ENCODE results near the gene KLK6. TPM values are rescaled to one million over a fixed set of nuclear protein-coding genes. Genes with fewer than 3 reads are reported as not detected.

The KLK6 gene
- total RNA-seq, 6 experiments from 2014 or later = not detected

DNA sequence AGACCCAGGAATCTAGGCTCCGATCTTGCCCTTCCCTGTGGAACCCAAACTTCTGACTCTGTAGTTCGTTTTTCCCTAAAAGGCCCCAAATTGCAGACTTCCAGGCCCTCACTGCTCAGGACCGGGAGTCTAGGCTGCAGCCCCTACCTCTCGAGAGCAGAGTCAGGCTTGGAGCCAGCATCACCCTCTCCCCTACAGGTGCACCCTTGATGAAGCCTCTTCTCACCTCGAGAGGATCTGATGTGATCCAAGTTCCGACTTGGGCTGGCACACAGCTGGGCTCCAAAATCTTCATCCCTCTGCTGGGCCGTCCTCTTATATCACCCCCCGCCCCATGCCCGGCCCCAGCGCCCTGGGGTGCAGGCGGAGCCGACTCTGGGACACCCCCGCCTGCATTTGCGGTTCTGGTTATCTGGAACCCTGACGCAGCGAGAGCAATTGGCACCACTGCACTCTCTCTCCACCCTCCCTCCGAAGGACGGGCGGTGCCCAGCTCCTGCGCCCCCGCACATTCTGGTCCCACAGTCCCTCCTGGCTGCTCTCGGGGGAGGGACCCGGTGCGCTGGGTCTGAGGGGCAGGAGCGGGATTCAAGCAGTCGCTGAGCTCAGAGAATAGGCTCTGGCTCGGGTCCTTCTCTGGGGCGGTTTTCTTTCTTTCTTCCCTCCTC lies 14.4 kb upstream of the KLK6 start, which contains the start of gene KLK7:
Gene KLK7 (minus strand): TSS at position 293 of the 668 bp plus-strand sequence. CDS start 1,518 bp downstream, outside the sequence.
- Histone ChIP-seq H3K36me3 (no peaks in the 10 kb centered on the region), H3K9me3 (no peaks in the 10 kb centered on the region), H3K27me3 (no peaks in the 10 kb centered on the region), H3K4me1 (no peaks in the 10 kb centered on the region), H3K4me3 (no peak within 1 kb of the TSS), H3K27ac (no peak within 1 kb of the TSS)
- no peak for DNase-seq
- no peak for ATAC-seq
- intact Hi-C loops (cut with DNase I) = no loop called here
- TF ChIP-seq POLR2A (IDR thresholded peaks at IDR 0.05) = no peak
- TF ChIP-seq, protein P1, sequence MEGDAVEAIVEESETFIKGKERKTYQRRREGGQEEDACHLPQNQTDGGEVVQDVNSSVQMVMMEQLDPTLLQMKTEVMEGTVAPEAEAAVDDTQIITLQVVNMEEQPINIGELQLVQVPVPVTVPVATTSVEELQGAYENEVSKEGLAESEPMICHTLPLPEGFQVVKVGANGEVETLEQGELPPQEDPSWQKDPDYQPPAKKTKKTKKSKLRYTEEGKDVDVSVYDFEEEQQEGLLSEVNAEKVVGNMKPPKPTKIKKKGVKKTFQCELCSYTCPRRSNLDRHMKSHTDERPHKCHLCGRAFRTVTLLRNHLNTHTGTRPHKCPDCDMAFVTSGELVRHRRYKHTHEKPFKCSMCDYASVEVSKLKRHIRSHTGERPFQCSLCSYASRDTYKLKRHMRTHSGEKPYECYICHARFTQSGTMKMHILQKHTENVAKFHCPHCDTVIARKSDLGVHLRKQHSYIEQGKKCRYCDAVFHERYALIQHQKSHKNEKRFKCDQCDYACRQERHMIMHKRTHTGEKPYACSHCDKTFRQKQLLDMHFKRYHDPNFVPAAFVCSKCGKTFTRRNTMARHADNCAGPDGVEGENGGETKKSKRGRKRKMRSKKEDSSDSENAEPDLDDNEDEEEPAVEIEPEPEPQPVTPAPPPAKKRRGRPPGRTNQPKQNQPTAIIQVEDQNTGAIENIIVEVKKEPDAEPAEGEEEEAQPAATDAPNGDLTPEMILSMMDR (IDR thresholded peaks at IDR 0.05) = no peak
- 23% methylated on average over 11 of the region's 28 CpGs for WGBS (ENCODE audit: insufficient coverage, low coverage, low lambda C conversion rate, missing lambda C conversion rate)

DNA sequence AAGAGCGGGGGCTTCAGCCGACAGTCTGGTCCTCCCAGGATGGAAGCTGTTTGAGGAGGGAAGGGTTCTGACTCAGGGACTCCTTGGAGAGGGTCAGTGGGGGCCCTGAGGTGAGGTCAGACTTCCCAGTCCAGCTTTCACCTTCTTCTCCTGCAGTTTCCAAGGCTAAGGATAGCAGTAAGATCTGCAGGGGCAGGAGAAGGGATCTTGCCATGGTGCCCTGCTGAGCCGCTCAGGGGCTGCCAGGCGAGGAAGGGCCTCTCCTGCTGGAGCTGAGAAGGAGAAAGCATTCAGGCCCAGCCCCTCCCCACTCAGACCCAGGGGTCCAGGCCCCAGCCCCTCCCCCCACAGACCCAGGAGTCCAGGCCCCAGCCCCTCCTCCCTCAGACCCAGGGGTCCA lies 12.8 kb upstream of the KLK6 start:
- Histone ChIP-seq H3K4me3 (no peak overlapping the region), H3K27ac (no peak overlapping the region), H3K27me3 (no peaks in the 10 kb centered on the region), H3K4me1 (no peaks in the 10 kb centered on the region), H3K9me3 (no peaks in the 10 kb centered on the region), H3K36me3 (no peaks in the 10 kb centered on the region)
- no CpG with 5 or more reads among the region's 4 CpGs for WGBS (ENCODE audit: insufficient coverage, low coverage, low lambda C conversion rate, missing lambda C conversion rate)
- DNase-seq (no peak), ATAC-seq (peak in 1 of 4 donors; percentile 21)
- intact Hi-C loops (cut with DNase I) = no loop called here
- TF ChIP-seq POLR2A (IDR thresholded peaks at IDR 0.05) = no peak
- TF ChIP-seq, protein P1 (IDR thresholded peaks at IDR 0.05) = no peak

DNA sequence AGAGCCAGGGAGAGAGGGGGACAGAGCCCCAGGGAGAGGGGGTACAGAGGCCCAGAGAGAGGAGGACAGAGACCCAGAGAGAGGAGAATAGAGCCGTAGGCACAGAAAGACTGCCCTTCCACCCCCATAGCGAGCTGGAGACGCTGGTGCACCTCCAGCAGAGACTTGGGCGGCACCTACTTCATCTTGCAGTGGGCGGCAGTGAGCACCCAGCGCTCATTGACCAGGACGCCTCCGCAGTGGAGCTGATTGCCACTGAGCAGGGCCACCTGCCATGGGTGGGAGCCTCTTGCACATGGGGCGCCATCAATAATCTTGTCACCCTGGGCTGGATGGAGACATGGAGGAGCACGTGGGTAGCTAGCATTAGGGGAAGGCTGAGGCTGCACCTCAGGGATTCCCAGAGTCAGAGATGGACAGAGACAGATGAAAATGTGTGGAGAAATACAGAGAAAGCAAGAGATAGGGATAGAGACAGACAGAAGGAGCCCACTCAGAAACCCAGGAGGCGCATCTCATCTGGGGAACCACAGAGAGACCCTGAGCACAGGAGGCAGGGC lies 12.3 kb upstream of the KLK6 start:
- Histone ChIP-seq H3K4me1 (no peaks in the 10 kb centered on the region), H3K27ac (no peak overlapping the region), H3K27me3 (no peaks in the 10 kb centered on the region), H3K36me3 (no peaks in the 10 kb centered on the region), H3K9me3 (no peaks in the 10 kb centered on the region), H3K4me3 (no peak overlapping the region)
- no peak for DNase-seq
- intact Hi-C loops (cut with DNase I) = no loop called here
- TF ChIP-seq POLR2A (IDR thresholded peaks at IDR 0.05) = no peak
- TF ChIP-seq, protein P1 (IDR thresholded peaks at IDR 0.05) = no peak
- peak in 1 of 4 donors; percentile 31 for ATAC-seq
- 55% methylated on average over 8 of the region's 11 CpGs for WGBS (ENCODE audit: insufficient coverage, low coverage, low lambda C conversion rate, missing lambda C conversion rate)

DNA sequence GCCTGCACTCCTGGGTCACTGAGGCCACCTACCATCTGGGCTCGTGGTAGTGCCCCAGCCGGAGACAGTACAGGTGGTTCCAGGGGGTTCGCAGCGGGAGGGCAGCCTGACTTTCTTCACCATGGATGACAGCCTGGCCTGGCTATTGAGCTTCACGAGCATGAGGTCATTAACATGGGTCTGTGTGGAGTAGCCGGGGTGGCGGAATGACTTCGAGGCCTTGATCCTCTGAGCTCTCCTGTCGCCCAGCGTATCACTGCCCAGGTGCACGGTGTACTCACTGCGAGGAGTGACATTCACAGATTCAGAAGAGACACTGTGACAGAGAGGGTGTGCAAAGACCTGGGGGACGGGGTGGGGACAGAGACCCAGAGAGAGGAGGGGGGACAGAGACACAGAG lies 10.8 kb upstream of the KLK6 start:
- Histone ChIP-seq H3K9me3 (no peaks in the 10 kb centered on the region), H3K4me3 (no peak overlapping the region), H3K36me3 (no peaks in the 10 kb centered on the region), H3K4me1 (no peaks in the 10 kb centered on the region), H3K27ac (no peak overlapping the region), H3K27me3 (no peaks in the 10 kb centered on the region)
- WGBS (ENCODE audit: insufficient coverage, low coverage, low lambda C conversion rate, missing lambda C conversion rate) = 33% methylated on average over 1 of the region's 13 CpGs
- DNase-seq (no peak), ATAC-seq (no peak)
- intact Hi-C loops (cut with DNase I) = no loop called here
- TF ChIP-seq, protein P1 (IDR thresholded peaks at IDR 0.05) = no peak
- no peak for TF ChIP-seq POLR2A (IDR thresholded peaks at IDR 0.05)
